Activated CD4-positive, alpha-beta memory T cell treated with anti-CD3 and anti-CD28 coated beads, Interleukin-2, amount 10 ng/mL, durations not matched to agents 7 days and 5 days (primary cell): Measurements from ENCODE around the gene SLC44A1. TPM values are rescaled to one million over a fixed set of nuclear protein-coding genes. Genes with fewer than 3 reads are reported as not detected.
A peak's percentile ranks its signal among the peaks of the same experiment; 100 is the strongest.

Experiments used
- CTCF ChIA-PET: fragments of 350-600 bp; sonication (Branson Sonifier 250); formaldehyde crosslinking; loops from one replicate; lab custom pipeline; 2021; ENCODE audit warnings: antibody characterized with exemption, inconsistent platforms; lab: Charles Lee
- POLR2A ChIA-PET: fragments of 350-600 bp; sonication (Branson Sonifier 250); formaldehyde crosslinking; loops from one replicate; lab custom pipeline; 2021; ENCODE audit warnings: antibody characterized with exemption; lab: Charles Lee
- DNase-seq: peaks from one replicate; pipeline ENCODE4 v3.0.0-alpha.2; 2020
- H3K27ac Mint-ChIP-seq: one replicate; pipeline ENCODE4 v1.8.0; 2021; ENCODE audit warnings: mild to moderate bottlenecking, mixed read lengths
- H3K27me3 Mint-ChIP-seq: one replicate; pipeline ENCODE4 v1.8.0; 2021; ENCODE audit warnings: mixed read lengths
- H3K36me3 Mint-ChIP-seq: one replicate; pipeline ENCODE4 v1.8.0; 2021; ENCODE audit warnings: low read depth, mixed read lengths
- H3K4me1 Mint-ChIP-seq: one replicate; pipeline ENCODE4 v1.8.0; 2021; ENCODE audit warnings: mixed read lengths
- H3K4me3 Mint-ChIP-seq: one replicate; pipeline ENCODE4 v1.8.0; 2021; ENCODE audit warnings: mild to moderate bottlenecking, mixed read lengths
- H3K9me3 Mint-ChIP-seq: one replicate; pipeline ENCODE4 v1.8.0; 2021; ENCODE audit warnings: mixed read lengths
- total RNA-seq, 2 experiments: library from RNA; stranded (reverse); gene quantifications; one replicate each; pipeline ENCODE4 v1.2.3, GENCODE V29; 2021

The SLC44A1 gene
- total RNA-seq, 2 experiments from 2014 or later, result 9.5 to 10.2 TPM

- Mint-ChIP-seq H3K4me3 (no peak overlapping the region), H3K4me1 (no peaks in the 10 kb centered on the region), H3K36me3 (peaks cover 10% of the 10 kb centered on the region), H3K27ac (no peak overlapping the region), H3K9me3 (peaks cover 29% of the 10 kb centered on the region), H3K27me3 (peaks cover 27% of the 10 kb centered on the region)
- ChIA-PET CTCF (no interaction called here), POLR2A (no interaction called here)
- DNase-seq, result no peak
These were observed 20.8 kb upstream of the SLC44A1 start for GRCh38 chr9:105223544-105224140.

GRCh38 chr9:105226055-105226454 lies 18.4 kb upstream of the SLC44A1 start:
- H3K4me3 Mint-ChIP-seq, result no peak overlapping the region
- H3K9me3 Mint-ChIP-seq, result peaks cover 29% of the 10 kb centered on the region
- POLR2A ChIA-PET, result no interaction called here
- H3K36me3 Mint-ChIP-seq, result peaks cover 10% of the 10 kb centered on the region
- no peaks in the 10 kb centered on the region for H3K4me1 Mint-ChIP-seq
- CTCF ChIA-PET, result interaction anchor here (0.8 kb wide), 1 partner anchor 488 kb away, joined by 3 read pairs; no protein-coding TSS in a partner anchor
- H3K27ac Mint-ChIP-seq, result no peak overlapping the region
- DNase-seq, result no peak
- peaks cover 31% of the 10 kb centered on the region for H3K27me3 Mint-ChIP-seq

- Mint-ChIP-seq H3K4me3 (no peak overlapping the region), H3K4me1 (no peaks in the 10 kb centered on the region), H3K36me3 (no peaks in the 10 kb centered on the region), H3K27ac (no peak overlapping the region), H3K27me3 (peaks cover 14% of the 10 kb centered on the region), H3K9me3 (no peaks in the 10 kb centered on the region)
- ChIA-PET CTCF (no interaction called here), POLR2A (no interaction called here)
- no peak for DNase-seq
These were observed 12.2 kb upstream of the SLC44A1 start for GRCh38 chr9:105232207-105232606.

GRCh38 chr9:105233873-105234272 lies 10.6 kb upstream of the SLC44A1 start:
- ChIA-PET CTCF (no interaction called here), POLR2A (no interaction called here)
- Mint-ChIP-seq H3K27me3 (peaks cover 13% of the 10 kb centered on the region), H3K4me3 (no peak overlapping the region), H3K36me3 (no peaks in the 10 kb centered on the region), H3K4me1 (no peaks in the 10 kb centered on the region), H3K9me3 (no peaks in the 10 kb centered on the region), H3K27ac (no peak overlapping the region)
- DNase-seq, result no peak

GRCh38 chr9:105236261-105236660 lies 8.2 kb upstream of the SLC44A1 start:
- ChIA-PET POLR2A (no interaction called here), CTCF (no interaction called here)
- no peak for DNase-seq
- no peaks in the 10 kb centered on the region for H3K4me1 Mint-ChIP-seq
- H3K27me3 Mint-ChIP-seq, result peaks cover 28% of the 10 kb centered on the region
- no peak overlapping the region for H3K27ac Mint-ChIP-seq
- H3K4me3 Mint-ChIP-seq, result no peak overlapping the region
- H3K36me3 Mint-ChIP-seq, result no peaks in the 10 kb centered on the region
- H3K9me3 Mint-ChIP-seq, result no peaks in the 10 kb centered on the region

GRCh38 chr9:105237246-105237645 lies 7.2 kb upstream of the SLC44A1 start:
- Mint-ChIP-seq H3K36me3 (no peaks in the 10 kb centered on the region), H3K4me3 (no peak overlapping the region), H3K9me3 (no peaks in the 10 kb centered on the region), H3K4me1 (no peaks in the 10 kb centered on the region), H3K27me3 (peaks cover 37% of the 10 kb centered on the region), H3K27ac (no peak overlapping the region)
- ChIA-PET CTCF (no interaction called here), POLR2A (no interaction called here)
- no peak for DNase-seq

GRCh38 chr9:105238302-105238701 lies 6.1 kb upstream of the SLC44A1 start:
- H3K27ac Mint-ChIP-seq, result no peak overlapping the region

GRCh38 chr9:105241356-105242043 lies 3.0 kb upstream of the SLC44A1 start:
- ChIA-PET POLR2A (no interaction called here), CTCF (no interaction called here)
- no peaks in the 10 kb centered on the region for H3K36me3 Mint-ChIP-seq
- no peaks in the 10 kb centered on the region for H3K9me3 Mint-ChIP-seq
- H3K27ac Mint-ChIP-seq, result no peak overlapping the region
- peaks cover 18% of the 10 kb centered on the region for H3K4me1 Mint-ChIP-seq
- DNase-seq, result no peak
- no peak overlapping the region for H3K4me3 Mint-ChIP-seq
- peaks cover 53% of the 10 kb centered on the region for H3K27me3 Mint-ChIP-seq

More at GRCh38 chr9:105238302-105238701, 6.1 kb upstream of the SLC44A1 start:
- H3K36me3 Mint-ChIP-seq, result no peaks in the 10 kb centered on the region
- H3K4me1 Mint-ChIP-seq, result peaks cover 2% of the 10 kb centered on the region
- no peak for DNase-seq
- H3K4me3 Mint-ChIP-seq, result no peak overlapping the region
- H3K9me3 Mint-ChIP-seq, result no peaks in the 10 kb centered on the region
- CTCF ChIA-PET, result no interaction called here
- POLR2A ChIA-PET, result no interaction called here
- H3K27me3 Mint-ChIP-seq, result peaks cover 47% of the 10 kb centered on the region

- Mint-ChIP-seq H3K27ac (no peak overlapping the region), H3K36me3 (no peaks in the 10 kb centered on the region), H3K27me3 (peaks cover 57% of the 10 kb centered on the region), H3K9me3 (no peaks in the 10 kb centered on the region), H3K4me1 (peaks cover 18% of the 10 kb centered on the region), H3K4me3 (no peak overlapping the region)
- POLR2A ChIA-PET, result no interaction called here
- CTCF ChIA-PET, result no interaction called here
- no peak for DNase-seq
These were observed 2.4 kb upstream of the SLC44A1 start for GRCh38 chr9:105242062-105242461.

- ChIA-PET POLR2A (no interaction called here), CTCF (no interaction called here)
- H3K4me3 Mint-ChIP-seq, result no peak overlapping the region
- H3K9me3 Mint-ChIP-seq, result no peaks in the 10 kb centered on the region
- H3K27me3 Mint-ChIP-seq, result peaks cover 57% of the 10 kb centered on the region
- no peaks in the 10 kb centered on the region for H3K36me3 Mint-ChIP-seq
- no peak for DNase-seq
- peaks cover 18% of the 10 kb centered on the region for H3K4me1 Mint-ChIP-seq
- H3K27ac Mint-ChIP-seq, result no peak overlapping the region
These were observed 1.9 kb upstream of the SLC44A1 start for GRCh38 chr9:105242557-105242956.

- no peaks in the 10 kb centered on the region for H3K9me3 Mint-ChIP-seq
- no peak overlapping the region for H3K27ac Mint-ChIP-seq
- H3K36me3 Mint-ChIP-seq, result no peaks in the 10 kb centered on the region
- CTCF ChIA-PET, result interaction anchor here (1.6 kb wide), 1 partner anchor 162 kb away, joined by 6 read pairs; no protein-coding TSS in a partner anchor
- H3K4me3 Mint-ChIP-seq, result no peak overlapping the region
- peaks cover 18% of the 10 kb centered on the region for H3K4me1 Mint-ChIP-seq
- peaks cover 63% of the 10 kb centered on the region for H3K27me3 Mint-ChIP-seq
- POLR2A ChIA-PET, result interaction anchor here (1.7 to 2.1 kb wide), 2 partner anchors 12 to 1149 kb away, joined by 8 to 10 read pairs; partner anchors contain the start of gene SMC2
- DNase-seq, result no peak
These were observed 1.3 kb upstream of the SLC44A1 start for GRCh38 chr9:105243015-105243686.

GRCh38 chr9:105244734-105245028 lies 230 bp downstream of the SLC44A1 start:
- ChIA-PET POLR2A (interaction anchor here (0.7 to 2.4 kb wide), 13 partner anchors 10 to 1151 kb away, joined by 3 to 16 read pairs (median 3); partner anchors contain the start of genes NIPSNAP3A, NIPSNAP3B and SMC2), CTCF (interaction anchor here (0.7 to 1.9 kb wide), 10 partner anchors 9 to 496 kb away, joined by 3 to 6 read pairs (median 4); no protein-coding TSS in a partner anchor)
- Mint-ChIP-seq H3K9me3 (no peaks in the 10 kb centered on the region), H3K4me1 (peaks cover 18% of the 10 kb centered on the region), H3K4me3 (peak overlapping the region; percentile 80), H3K27me3 (peaks cover 58% of the 10 kb centered on the region), H3K36me3 (no peaks in the 10 kb centered on the region), H3K27ac (peak overlapping the region; percentile 63)
- DNase-seq, result no peak
